Measurements from ENCODE around the gene SGPL1.

The SGPL1 gene

GRCh38 chr10:70784016-70784415, 31.7 kb upstream of the SGPL1 start:
- Mint-ChIP-seq H3K27me3 (ENCODE audit: low read depth) (peaks cover 6% of the 10 kb centered on the region), H3K36me3 (ENCODE audit: low read depth) (no peaks in the 10 kb centered on the region), H3K4me1 (peaks cover 35% of the 10 kb centered on the region), H3K9me3 (no peaks in the 10 kb centered on the region), H3K4me3 (no peak overlapping the region), H3K27ac (no peak overlapping the region)
- TF ChIP-seq, protein P1, sequence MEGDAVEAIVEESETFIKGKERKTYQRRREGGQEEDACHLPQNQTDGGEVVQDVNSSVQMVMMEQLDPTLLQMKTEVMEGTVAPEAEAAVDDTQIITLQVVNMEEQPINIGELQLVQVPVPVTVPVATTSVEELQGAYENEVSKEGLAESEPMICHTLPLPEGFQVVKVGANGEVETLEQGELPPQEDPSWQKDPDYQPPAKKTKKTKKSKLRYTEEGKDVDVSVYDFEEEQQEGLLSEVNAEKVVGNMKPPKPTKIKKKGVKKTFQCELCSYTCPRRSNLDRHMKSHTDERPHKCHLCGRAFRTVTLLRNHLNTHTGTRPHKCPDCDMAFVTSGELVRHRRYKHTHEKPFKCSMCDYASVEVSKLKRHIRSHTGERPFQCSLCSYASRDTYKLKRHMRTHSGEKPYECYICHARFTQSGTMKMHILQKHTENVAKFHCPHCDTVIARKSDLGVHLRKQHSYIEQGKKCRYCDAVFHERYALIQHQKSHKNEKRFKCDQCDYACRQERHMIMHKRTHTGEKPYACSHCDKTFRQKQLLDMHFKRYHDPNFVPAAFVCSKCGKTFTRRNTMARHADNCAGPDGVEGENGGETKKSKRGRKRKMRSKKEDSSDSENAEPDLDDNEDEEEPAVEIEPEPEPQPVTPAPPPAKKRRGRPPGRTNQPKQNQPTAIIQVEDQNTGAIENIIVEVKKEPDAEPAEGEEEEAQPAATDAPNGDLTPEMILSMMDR (IDR thresholded peaks at IDR 0.05; ENCODE audit: unreplicated experiment in 3 of 3) = no peak

DNA sequence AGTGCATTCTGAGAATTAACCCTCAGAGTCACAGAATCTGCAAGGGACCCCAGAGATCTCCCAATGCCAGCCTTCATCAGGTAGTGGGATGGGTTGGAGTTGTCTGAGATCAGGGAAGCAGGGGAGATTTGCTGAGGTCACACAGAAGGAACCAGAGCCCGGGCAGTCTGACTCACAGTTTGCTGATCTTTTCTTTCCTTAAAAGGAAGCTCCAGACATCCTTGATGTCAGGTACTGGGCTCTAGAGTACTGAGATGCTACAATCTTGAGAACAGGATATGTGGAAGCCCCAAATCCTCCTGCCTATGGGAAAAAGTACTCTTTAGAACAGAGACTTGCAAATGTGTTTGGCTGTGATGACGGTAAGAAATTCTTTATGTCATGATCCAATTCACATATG, 31.3 kb upstream of the SGPL1 start:
- peaks cover 6% of the 10 kb centered on the region for H3K27me3 Mint-ChIP-seq (ENCODE audit: low read depth)
- H3K4me1 Mint-ChIP-seq = peaks cover 33% of the 10 kb centered on the region
- no peaks in the 10 kb centered on the region for H3K36me3 Mint-ChIP-seq (ENCODE audit: low read depth)
- no peaks in the 10 kb centered on the region for H3K9me3 Mint-ChIP-seq
- H3K4me3 Mint-ChIP-seq = no peak overlapping the region
- no peak overlapping the region for H3K27ac Mint-ChIP-seq
- TF ChIP-seq, protein P1 (IDR thresholded peaks at IDR 0.05; ENCODE audit: unreplicated experiment in 3 of 3) = no peak

DNA sequence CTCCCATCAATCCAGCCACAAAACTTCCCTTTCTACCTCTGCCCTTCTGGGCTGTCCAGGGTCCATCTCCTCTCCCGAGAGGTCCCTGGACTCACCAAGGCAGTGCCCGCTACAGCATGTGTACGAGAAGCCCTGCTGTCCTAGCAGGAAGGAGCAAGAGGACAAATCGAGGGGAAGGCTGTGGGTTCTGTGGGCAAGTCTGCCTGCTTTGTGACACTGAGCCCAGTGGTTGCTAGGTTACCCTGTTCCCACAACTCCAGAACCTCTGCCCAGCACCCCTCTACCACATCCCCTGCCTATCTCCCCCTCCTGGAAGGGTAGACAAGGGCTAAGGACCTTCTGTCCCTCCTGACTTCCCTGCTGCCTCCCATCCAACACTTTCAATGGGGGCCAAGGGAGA, 30.6 kb upstream of the SGPL1 start, which contains the start of gene TBATA:
TSS of gene TBATA (minus strand) at position 188 of the 400 bp plus-strand sequence. CDS start 1,998 bp downstream, outside the sequence.
- Mint-ChIP-seq H3K27me3 (ENCODE audit: low read depth) (peaks cover 6% of the 10 kb centered on the region), H3K27ac (no peak within 1 kb of the TSS), H3K4me1 (peaks cover 33% of the 10 kb centered on the region), H3K9me3 (no peaks in the 10 kb centered on the region), H3K4me3 (no peak within 1 kb of the TSS), H3K36me3 (ENCODE audit: low read depth) (no peaks in the 10 kb centered on the region)
- TF ChIP-seq, protein P1 (IDR thresholded peaks at IDR 0.05; ENCODE audit: unreplicated experiment in 3 of 3) = no peak

DNA sequence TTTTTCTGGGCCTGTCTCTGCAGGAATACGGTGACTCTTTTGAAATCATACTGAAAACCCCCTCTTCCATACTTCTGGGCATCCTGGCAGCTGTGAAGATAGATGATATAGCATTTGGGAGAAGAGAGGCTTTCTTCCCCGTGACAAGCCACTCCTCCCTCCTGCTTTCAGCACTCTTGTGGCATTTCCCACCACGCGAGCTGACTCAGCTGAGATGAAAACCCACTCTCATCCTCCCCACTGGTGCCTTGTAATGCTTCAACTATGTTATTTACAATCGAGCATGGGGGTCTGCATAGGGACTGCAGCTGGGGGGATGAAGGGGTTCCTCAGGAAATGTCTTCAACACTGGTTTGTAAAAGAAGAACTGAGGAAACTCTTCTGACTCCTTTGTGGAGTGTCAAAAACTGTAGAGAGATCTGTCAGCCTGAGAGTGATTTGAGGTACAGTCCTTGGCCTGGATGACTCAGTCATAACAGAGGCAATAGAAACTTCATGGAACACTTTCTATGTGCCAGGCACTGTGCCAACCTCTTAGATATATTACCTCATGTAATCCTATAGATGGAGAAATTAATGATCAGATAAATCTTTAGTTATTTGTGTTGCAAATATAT, 28.8 kb upstream of the SGPL1 start:
- Mint-ChIP-seq H3K4me1 (peaks cover 38% of the 10 kb centered on the region), H3K4me3 (no peak overlapping the region), H3K27me3 (ENCODE audit: low read depth) (peaks cover 8% of the 10 kb centered on the region), H3K36me3 (ENCODE audit: low read depth) (no peaks in the 10 kb centered on the region), H3K9me3 (no peaks in the 10 kb centered on the region), H3K27ac (peak overlapping the region; percentile 38 to 59 (median 43))
- TF ChIP-seq, protein P1 (IDR thresholded peaks at IDR 0.05; ENCODE audit: unreplicated experiment in 3 of 3) = no peak

- Mint-ChIP-seq H3K4me3 (no peak overlapping the region), H3K4me1 (peaks cover 19% of the 10 kb centered on the region), H3K9me3 (peaks cover 2% of the 10 kb centered on the region), H3K27ac (no peak overlapping the region), H3K27me3 (ENCODE audit: low read depth) (peaks cover 3% of the 10 kb centered on the region), H3K36me3 (ENCODE audit: low read depth) (no peaks in the 10 kb centered on the region)
- TF ChIP-seq, protein P1 (IDR thresholded peaks at IDR 0.05; ENCODE audit: unreplicated experiment in 3 of 3) = no peak
These were observed 24.2 kb upstream of the SGPL1 start for GRCh38 chr10:70791386-70792039.

- Mint-ChIP-seq H3K27ac (no peak overlapping the region), H3K36me3 (ENCODE audit: low read depth) (no peaks in the 10 kb centered on the region), H3K9me3 (peaks cover 14% of the 10 kb centered on the region), H3K27me3 (ENCODE audit: low read depth) (peaks cover 3% of the 10 kb centered on the region), H3K4me3 (no peak overlapping the region), H3K4me1 (peaks cover 9% of the 10 kb centered on the region)
- TF ChIP-seq, protein P1 (IDR thresholded peaks at IDR 0.05; ENCODE audit: unreplicated experiment in 3 of 3) = no peak
These were observed 20.1 kb upstream of the SGPL1 start for GRCh38 chr10:70795613-70796012.

Data from nephron (organoid).